ENCODE results near the gene ROM1.
"Not testable (repeated sequence)": the region's sequence is repeated elsewhere in the genome, so short reads cannot be mapped to it uniquely, and the experiment has no call there.

Gene ROM1

DNA sequence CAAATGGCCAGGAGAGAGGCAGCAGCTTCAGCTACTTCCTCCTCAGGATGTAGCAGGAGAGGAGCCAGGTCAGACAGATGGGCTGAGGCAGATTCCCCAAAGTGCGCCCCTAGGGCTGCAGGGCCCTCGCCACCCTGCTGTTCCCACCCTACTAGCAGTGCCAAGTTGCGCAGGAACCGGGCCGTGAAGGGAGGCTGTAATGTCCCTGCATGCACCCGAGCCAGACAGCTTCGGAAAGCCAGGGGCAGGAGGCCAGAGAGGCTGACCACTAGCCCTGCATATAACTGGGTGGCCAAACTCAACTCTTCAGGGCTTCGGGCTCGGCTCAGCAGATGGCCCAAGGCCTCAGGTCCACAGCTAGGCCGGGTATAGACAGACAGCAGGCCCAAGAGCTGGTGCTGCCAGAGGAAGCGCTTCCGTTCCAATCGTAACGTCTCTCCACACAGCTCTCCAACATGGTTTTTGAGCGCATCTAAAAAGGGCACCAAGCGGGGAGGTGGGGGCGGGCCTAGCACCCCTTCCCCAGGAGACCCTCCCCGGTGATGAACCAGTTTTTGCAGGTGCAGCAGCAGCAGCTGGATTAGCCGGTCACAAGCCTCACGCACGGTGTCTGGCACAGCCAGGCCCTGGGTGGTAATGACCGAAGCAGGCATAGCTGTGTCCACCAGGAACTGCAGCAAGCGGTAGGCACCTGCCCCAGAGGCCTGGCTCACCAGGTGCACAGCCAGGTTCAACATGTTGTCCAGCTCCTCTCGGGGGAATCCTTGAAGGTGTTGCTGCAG lies 35.3 kb downstream of the ROM1 start:
- no peaks in the 10 kb centered on the region for H3K27me3 ChIP-seq (ENCODE audit: control insufficient read depth, insufficient read depth, low read length, poor library complexity, severe bottlenecking)
- H3K4me3 ChIP-seq (ENCODE audit: insufficient read depth, low read depth, low read length) = no peak overlapping the region
- WGBS, 2 experiments = 94% methylated on average over 24 of the region's 24 CpGs
- no peaks in the 10 kb centered on the region for H3K9me3 ChIP-seq (ENCODE audit: control insufficient read depth, low read length)
- H3K27ac ChIP-seq (ENCODE audit: insufficient read depth, low read depth, low read length, poor library complexity, severe bottlenecking) = no peak overlapping the region
- no peaks in the 10 kb centered on the region for H3K4me1 ChIP-seq (ENCODE audit: control insufficient read depth, insufficient read depth, low read length)
- H3K36me3 ChIP-seq (ENCODE audit: control insufficient read depth, insufficient read depth, low read length) = peaks cover 17% of the 10 kb centered on the region

DNA sequence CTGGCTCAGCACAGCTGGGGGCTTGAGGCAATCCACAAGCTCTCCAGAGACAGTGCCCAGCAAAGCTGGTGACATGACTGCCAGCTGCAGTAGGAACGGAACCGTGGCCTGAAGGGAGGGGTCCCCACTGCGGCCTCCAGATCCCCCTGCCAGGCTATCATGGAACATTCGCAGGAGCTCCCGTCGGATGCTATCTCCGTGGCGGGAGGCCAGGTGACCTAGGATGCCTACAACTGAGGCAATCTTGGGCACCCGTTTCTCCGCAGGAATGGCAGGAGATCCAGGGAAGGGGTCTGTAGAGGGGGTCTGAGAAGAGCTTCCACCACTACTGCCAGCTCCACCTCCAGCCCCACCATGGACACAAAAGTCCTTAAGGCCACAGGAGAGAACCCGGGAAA lies 35.9 kb downstream of the ROM1 start:
- no peaks in the 10 kb centered on the region for H3K9me3 ChIP-seq (ENCODE audit: control insufficient read depth, low read length)
- H3K4me1 ChIP-seq (ENCODE audit: control insufficient read depth, insufficient read depth, low read length) = no peaks in the 10 kb centered on the region
- H3K36me3 ChIP-seq (ENCODE audit: control insufficient read depth, insufficient read depth, low read length) = peaks cover 17% of the 10 kb centered on the region
- no peaks in the 10 kb centered on the region for H3K27me3 ChIP-seq (ENCODE audit: control insufficient read depth, insufficient read depth, low read length, poor library complexity, severe bottlenecking)
- no peak overlapping the region for H3K27ac ChIP-seq (ENCODE audit: insufficient read depth, low read depth, low read length, poor library complexity, severe bottlenecking)
- WGBS, 2 experiments = 94 to 96% methylated on average over 9 to 11 of the region's 11 CpGs
- H3K4me3 ChIP-seq (ENCODE audit: insufficient read depth, low read depth, low read length) = no peak overlapping the region

DNA sequence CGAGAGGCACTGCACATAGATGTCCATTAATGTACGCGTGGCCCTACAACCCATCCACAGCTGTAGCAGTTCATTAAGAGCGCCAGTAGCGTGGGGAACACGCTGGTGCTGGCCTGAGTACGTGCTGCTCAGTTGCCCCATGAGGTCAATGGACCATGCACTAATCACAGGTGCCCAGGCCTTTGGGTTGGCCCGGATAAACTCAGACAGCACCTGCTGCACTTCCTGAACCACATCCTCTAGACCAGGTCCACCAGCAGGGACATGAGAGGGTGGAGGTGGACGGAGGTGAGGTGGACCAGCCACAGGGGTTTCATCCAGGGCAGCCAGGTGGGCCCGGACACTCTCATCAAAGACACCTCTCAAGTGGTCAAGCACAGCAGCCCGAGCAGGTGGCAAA lies 36.4 kb downstream of the ROM1 start:
- Histone ChIP-seq H3K27me3 (ENCODE audit: control insufficient read depth, insufficient read depth, low read length, poor library complexity, severe bottlenecking) (no peaks in the 10 kb centered on the region), H3K9me3 (ENCODE audit: control insufficient read depth, low read length) (no peaks in the 10 kb centered on the region), H3K4me3 (ENCODE audit: insufficient read depth, low read depth, low read length) (no peak overlapping the region), H3K4me1 (ENCODE audit: control insufficient read depth, insufficient read depth, low read length) (no peaks in the 10 kb centered on the region), H3K36me3 (ENCODE audit: control insufficient read depth, insufficient read depth, low read length) (peaks cover 12% of the 10 kb centered on the region), H3K27ac (ENCODE audit: insufficient read depth, low read depth, low read length, poor library complexity, severe bottlenecking) (no peak overlapping the region)
- 96% methylated on average over 11 of the region's 11 CpGs for WGBS, 2 experiments

DNA sequence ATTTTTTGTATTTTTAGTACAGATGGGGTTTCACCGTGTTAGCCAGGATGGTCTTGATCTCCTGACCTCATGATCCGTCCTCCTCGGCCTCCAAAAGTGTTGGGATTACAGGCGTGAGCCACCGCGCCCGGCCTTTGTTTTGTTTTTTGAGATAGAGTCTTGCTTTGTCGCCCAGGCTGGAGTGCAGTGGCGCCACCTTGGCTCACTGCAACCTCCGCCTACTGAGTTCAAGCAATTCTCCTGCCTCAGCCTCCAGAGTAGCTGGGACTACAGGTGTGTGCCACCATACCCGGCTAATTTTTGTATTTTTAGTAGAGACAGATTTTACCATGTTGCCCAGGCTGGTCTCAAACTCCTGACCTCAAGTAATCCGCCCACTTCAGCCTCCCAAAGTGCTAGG lies 37.2 kb downstream of the ROM1 start:
- H3K4me3 ChIP-seq (ENCODE audit: insufficient read depth, low read depth, low read length); H3K27me3 ChIP-seq (ENCODE audit: control insufficient read depth, insufficient read depth, low read length, poor library complexity, severe bottlenecking); H3K36me3 ChIP-seq (ENCODE audit: control insufficient read depth, insufficient read depth, low read length); H3K27ac ChIP-seq (ENCODE audit: insufficient read depth, low read depth, low read length, poor library complexity, severe bottlenecking); H3K4me1 ChIP-seq (ENCODE audit: control insufficient read depth, insufficient read depth, low read length); H3K9me3 ChIP-seq (ENCODE audit: control insufficient read depth, low read length): not testable (repeated sequence)
- WGBS, 2 experiments = 91 to 96% methylated on average over 12 of the region's 12 CpGs

DNA sequence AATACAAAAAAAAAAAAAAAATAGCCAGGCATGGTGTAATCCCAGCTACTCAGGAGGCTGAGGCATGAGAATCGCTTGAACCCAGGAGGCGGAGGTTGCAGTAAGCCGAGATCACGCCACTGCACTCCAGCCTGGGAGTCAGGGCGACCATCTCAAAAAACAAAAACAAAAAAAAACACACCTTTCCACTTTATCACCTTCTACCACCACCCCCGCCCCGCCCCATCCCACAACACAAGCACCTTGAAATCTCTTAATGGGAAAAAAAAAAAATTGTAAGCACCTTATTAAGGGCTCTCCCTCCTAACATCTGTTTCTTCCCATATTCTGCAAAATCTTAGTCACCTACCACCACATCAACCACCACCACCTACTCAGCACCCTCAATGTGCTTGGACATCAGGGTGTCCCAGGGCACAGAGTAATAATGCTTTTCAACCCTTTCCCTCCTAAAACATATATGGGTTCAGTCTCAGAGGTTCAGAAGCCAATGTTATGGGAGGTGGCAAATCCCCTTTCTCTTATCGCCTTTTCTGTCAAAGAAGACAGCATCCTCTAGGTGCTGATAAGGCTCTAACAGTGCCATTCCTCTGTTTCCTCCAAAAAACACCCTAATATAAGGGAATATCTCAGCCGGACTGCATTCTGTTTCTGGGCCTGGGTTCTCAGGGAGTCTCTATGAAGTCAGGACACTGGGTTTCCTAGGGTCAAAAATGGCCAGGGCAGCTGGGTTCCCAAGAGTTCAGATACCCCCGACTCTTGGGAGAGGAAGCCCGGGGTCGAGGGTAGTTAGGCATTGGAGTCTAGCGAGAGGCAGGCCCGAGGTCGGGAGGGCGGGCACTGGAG lies 39.3 kb downstream of the ROM1 start:
- peak overlapping the region; percentile 79 for H3K27ac ChIP-seq (ENCODE audit: insufficient read depth, low read depth, low read length, poor library complexity, severe bottlenecking)
- 41% methylated on average over 16 of the region's 16 CpGs for WGBS, 2 experiments
- H3K27me3 ChIP-seq (ENCODE audit: control insufficient read depth, insufficient read depth, low read length, poor library complexity, severe bottlenecking) = no peaks in the 10 kb centered on the region
- no peaks in the 10 kb centered on the region for H3K9me3 ChIP-seq (ENCODE audit: control insufficient read depth, low read length)
- peaks cover 8% of the 10 kb centered on the region for H3K36me3 ChIP-seq (ENCODE audit: control insufficient read depth, insufficient read depth, low read length)
- H3K4me3 ChIP-seq (ENCODE audit: insufficient read depth, low read depth, low read length) = peak overlapping the region; percentile 96
- no peaks in the 10 kb centered on the region for H3K4me1 ChIP-seq (ENCODE audit: control insufficient read depth, insufficient read depth, low read length)

DNA sequence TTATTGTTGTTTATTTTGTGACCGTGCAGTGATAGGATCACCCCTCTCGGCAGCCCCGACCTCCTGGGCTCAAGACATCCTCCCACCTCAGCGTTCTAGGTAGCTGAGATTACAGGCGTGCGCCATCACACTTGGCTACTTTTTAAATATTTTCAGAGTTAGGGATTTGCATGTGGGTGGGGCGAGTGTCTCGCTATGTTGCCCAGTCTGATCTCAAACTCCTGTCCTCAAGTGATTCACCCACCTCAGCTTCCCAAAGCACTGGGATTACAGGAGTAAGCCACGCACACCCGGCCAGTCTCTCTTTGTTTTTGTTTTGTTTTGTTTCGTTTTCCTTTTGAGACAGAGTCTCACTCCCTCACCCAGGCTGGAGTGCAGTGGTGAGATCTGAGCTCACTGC lies 41.2 kb downstream of the ROM1 start:
- Histone ChIP-seq H3K9me3 (ENCODE audit: control insufficient read depth, low read length) (no peaks in the 10 kb centered on the region), H3K4me1 (ENCODE audit: control insufficient read depth, insufficient read depth, low read length) (no peaks in the 10 kb centered on the region), H3K36me3 (ENCODE audit: control insufficient read depth, insufficient read depth, low read length) (peaks cover 6% of the 10 kb centered on the region), H3K4me3 (ENCODE audit: insufficient read depth, low read depth, low read length) (no peak overlapping the region), H3K27me3 (ENCODE audit: control insufficient read depth, insufficient read depth, low read length, poor library complexity, severe bottlenecking) (no peaks in the 10 kb centered on the region), H3K27ac (ENCODE audit: insufficient read depth, low read depth, low read length, poor library complexity, severe bottlenecking) (no peak overlapping the region)
- 94% methylated on average over 11 of the region's 11 CpGs for WGBS, 2 experiments

DNA sequence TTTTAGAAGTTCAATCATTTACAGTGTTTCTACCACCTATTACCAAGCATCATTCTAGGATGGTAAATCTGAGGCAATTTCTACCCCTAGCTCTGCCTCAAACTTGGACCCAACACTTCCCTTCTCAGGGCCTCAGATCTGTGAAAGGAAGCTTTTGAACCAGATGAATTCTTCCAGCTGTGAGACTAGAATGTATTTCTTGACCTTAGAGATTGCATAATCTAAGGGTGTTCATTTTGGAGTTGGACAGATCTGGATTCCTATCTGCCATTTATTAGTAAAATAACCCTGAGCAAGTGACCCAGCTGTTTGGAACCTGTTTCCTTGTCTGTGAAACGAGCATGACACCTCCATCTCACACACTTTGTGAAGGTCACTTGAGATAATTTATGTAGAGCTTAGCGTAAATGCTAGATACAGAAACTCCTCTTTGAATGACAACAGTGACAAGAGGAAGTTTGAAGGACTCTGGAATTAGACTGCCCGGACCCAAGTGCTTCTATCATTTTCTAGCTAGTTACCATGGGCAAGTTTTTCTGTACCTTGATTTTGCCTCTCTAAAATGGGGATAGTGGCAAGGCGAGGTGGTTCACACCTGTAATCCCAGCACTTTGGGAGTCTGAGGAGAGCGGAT lies 43.9 kb downstream of the ROM1 start:
- H3K27ac ChIP-seq (ENCODE audit: insufficient read depth, low read depth, low read length, poor library complexity, severe bottlenecking) = no peak overlapping the region
- WGBS, 2 experiments = 72 to 79% methylated on average over 5 of the region's 5 CpGs

DNA sequence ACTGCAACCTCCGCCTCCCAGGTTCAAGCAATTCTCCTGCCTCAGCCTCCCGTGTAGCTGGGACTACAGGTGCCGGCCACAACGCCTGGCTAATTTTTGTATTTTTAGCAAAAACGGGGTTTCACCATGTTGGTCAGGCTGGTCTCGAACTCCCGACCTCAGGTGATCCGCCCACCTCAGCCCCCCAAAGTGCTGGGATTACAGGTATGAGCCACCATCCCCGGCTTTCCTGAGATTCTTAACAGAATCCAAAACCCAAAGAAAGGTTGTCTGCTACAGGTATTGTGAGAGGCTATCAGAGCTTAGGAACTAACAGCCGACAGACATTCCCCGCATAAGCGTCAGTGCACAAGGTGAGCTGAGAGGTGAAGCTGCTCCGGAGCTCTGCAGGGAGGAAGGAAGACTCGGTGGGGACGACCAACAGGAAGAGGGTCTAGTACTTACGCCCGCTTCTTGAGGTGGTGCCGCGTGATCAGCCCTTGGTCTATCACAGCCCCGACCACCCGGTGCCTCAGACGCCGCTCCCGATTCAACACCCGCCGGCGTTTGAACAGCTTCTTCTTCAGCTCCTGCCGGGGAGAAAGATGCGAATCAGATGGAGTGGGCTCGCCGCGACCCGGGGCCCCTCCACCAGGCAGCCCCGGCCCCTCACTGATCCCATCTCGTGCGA lies 51.5 kb downstream of the ROM1 start:
- 3% methylated on average over 36 of the region's 36 CpGs for WGBS, 2 experiments
- H3K4me1 ChIP-seq (ENCODE audit: control insufficient read depth, insufficient read depth, low read length) = peaks cover 14% of the 10 kb centered on the region
- no peaks in the 10 kb centered on the region for H3K27me3 ChIP-seq (ENCODE audit: control insufficient read depth, insufficient read depth, low read length, poor library complexity, severe bottlenecking)
- H3K4me3 ChIP-seq (ENCODE audit: insufficient read depth, low read depth, low read length) = peak overlapping the region; percentile 97
- peak overlapping the region; percentile 90 for H3K27ac ChIP-seq (ENCODE audit: insufficient read depth, low read depth, low read length, poor library complexity, severe bottlenecking)
- H3K36me3 ChIP-seq (ENCODE audit: control insufficient read depth, insufficient read depth, low read length) = peaks cover 8% of the 10 kb centered on the region
- no peaks in the 10 kb centered on the region for H3K9me3 ChIP-seq (ENCODE audit: control insufficient read depth, low read length)

More for the DNA sequence above, 43.9 kb downstream of the ROM1 start:
- H3K36me3 ChIP-seq (ENCODE audit: control insufficient read depth, insufficient read depth, low read length) = no peaks in the 10 kb centered on the region
- no peaks in the 10 kb centered on the region for H3K27me3 ChIP-seq (ENCODE audit: control insufficient read depth, insufficient read depth, low read length, poor library complexity, severe bottlenecking)
- H3K4me3 ChIP-seq (ENCODE audit: insufficient read depth, low read depth, low read length) = no peak overlapping the region
- H3K9me3 ChIP-seq (ENCODE audit: control insufficient read depth, low read length) = no peaks in the 10 kb centered on the region
- no peaks in the 10 kb centered on the region for H3K4me1 ChIP-seq (ENCODE audit: control insufficient read depth, insufficient read depth, low read length)
